ENCODE measurements around the gene SELENOM.
"Not testable (repeated sequence)": the region's sequence is repeated elsewhere in the genome, so short reads cannot be mapped to it uniquely, and the experiment has no call there.

The SELENOM gene

GRCh38 chr22:31103899-31104694 is 3.3 kb downstream of the SELENOM start:
- DNase-seq = no peak

- DNase-seq = no peak
Measured at GRCh38 chr22:31103111-31103510, 4.3 kb downstream of the SELENOM start.

GRCh38 chr22:31102441-31103081 is 4.8 kb downstream of the SELENOM start:
- DNase-seq = no peak

GRCh38 chr22:31100762-31101525 is 6.4 kb downstream of the SELENOM start:
- DNase-seq = no peak

- DNase-seq = no peak
Measured at GRCh38 chr22:31099841-31100761, 7.3 kb downstream of the SELENOM start.

- no peak for DNase-seq
Measured at GRCh38 chr22:31099386-31099785, 8.0 kb downstream of the SELENOM start.

GRCh38 chr22:31098632-31099110 is 8.7 kb downstream of the SELENOM start:
- no peak for DNase-seq

- no peak for DNase-seq
Measured at GRCh38 chr22:31097941-31098631, 9.3 kb downstream of the SELENOM start.

GRCh38 chr22:31097539-31097938 is 9.8 kb downstream of the SELENOM start:
- DNase-seq = not testable (repeated sequence)

GRCh38 chr22:31096657-31097279 is 10.6 kb downstream of the SELENOM start:
- DNase-seq = no peak

- DNase-seq = no peak
Measured at GRCh38 chr22:31095637-31096249, 11.6 kb downstream of the SELENOM start.

GRCh38 chr22:31094741-31095140 is 12.6 kb downstream of the SELENOM start:
- DNase-seq = no peak

- no peak for DNase-seq
Measured at GRCh38 chr22:31094021-31094551, 13.3 kb downstream of the SELENOM start.

GRCh38 chr22:31093086-31093850 is 14.1 kb downstream of the SELENOM start:
- DNase-seq = no peak

GRCh38 chr22:31092161-31092560 is 15.2 kb downstream of the SELENOM start:
- DNase-seq = no peak

GRCh38 chr22:31091106-31091975 is 16.0 kb downstream of the SELENOM start:
- no peak for DNase-seq

- no peak for DNase-seq
Measured at GRCh38 chr22:31090217-31091085, 16.9 kb downstream of the SELENOM start.
